Activated T-cell treated with anti-CD3 and anti-CD28 coated beads for 24 hours (primary cell): ENCODE data around the gene PHLDA1.
"Not testable (repeated sequence)": the region's sequence is repeated elsewhere in the genome, so short reads cannot be mapped to it uniquely, and the experiment has no call there.

Source experiments
- DNase-seq: peaks from one replicate; pipeline ENCODE4 v3.0.0-alpha.2; 2020; ENCODE audit warnings: low read depth

The PHLDA1 gene

DNA sequence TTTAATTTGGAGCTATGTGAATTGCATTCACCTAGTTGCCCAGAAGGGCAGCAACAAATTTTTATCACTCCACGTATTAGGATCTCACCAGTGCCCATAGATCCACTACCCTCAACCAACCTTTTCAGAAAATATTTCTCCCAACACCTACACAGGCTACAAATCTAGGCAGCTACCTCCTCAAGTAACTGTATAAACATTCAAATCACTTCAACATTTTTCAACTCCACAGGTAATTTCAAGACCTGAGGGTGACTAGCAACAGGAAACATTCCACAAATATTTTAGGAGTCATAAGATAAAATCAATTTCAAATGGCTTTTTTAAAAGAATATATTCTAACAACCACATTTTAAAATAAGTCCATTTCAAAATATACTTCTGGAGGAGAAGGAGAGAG, 12.9 kb downstream of the PHLDA1 start:
- DNase-seq, result no peak

DNA sequence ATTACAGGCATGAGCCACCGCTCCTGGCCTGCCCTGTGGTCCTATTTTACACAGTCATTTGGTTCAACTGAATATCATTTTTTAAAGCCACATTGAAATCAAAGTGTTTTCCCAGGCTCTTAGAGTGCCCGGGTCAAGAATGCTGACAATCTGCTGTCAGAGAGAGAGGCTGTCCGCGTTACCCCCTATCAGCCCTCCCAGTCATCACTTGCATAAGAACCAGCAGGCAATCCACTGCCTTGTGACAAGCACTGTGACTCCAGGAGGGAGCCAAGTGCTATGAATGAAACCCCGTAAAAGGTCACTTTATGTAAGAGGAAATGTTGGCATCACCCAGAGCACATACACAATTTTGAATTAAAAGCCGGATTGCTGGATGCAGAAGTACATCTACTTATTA, 13.5 kb downstream of the PHLDA1 start:
- DNase-seq, result no peak

DNA sequence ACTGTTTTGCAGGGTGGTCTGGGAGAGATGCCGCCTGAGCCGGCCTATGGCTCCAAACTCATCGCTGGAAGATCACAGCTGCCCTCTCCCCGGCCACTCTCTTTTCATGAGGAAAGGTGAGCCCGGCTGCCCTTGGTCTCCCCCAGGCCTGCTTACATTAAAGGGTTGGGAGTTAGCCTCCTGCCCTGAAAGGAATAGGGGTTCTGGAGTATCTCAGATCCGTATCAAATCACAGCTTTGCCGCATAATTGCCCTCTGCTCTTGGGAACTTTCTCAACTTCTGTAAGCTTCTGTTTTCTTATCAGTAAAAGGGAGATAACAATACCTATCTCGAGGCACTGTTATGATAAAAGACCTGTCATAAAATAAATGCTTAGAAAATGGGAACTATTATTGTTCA, 17.6 kb downstream of the PHLDA1 start:
- DNase-seq, result no peak

DNA sequence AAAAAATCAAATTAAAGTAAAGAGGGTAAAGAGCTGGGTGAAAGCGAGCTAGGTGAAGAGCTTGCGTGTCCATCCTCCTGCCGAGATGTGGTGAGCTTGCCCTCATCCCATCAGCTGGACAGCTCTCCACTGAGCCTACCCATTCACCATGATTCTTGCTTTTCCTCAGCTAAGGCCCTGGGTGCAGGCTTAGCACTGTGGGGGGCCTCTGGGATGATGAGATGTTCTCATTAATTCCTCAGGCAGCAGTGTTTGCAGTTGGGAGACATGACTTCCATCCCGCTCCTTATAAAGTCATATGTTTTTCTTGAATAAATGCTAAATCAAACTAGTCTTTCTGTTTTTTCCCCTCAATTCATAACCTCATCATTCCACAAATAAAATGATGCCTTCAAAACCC, 18.0 kb downstream of the PHLDA1 start:
- DNase-seq, result no peak

DNA sequence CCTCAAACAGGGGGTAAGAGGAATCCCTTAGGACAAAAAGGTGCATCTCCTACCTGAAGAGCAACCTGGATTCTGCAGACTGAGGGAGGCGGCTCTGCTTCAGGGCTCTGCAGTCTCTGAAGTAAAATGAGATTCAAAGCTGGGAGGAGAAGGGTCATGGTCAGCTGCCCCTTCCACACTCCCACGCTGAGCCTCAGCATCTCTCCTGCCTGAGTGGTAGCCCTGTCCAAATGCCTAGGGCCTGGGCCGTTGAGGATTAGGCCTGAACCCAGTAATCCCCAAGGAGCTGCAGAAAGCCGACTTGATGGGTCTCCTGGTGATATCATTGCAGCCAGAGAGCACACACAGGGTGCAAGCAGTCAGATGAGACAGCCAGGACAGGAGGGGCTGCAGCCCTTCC, 18.9 kb downstream of the PHLDA1 start:
- DNase-seq, result no peak

DNA sequence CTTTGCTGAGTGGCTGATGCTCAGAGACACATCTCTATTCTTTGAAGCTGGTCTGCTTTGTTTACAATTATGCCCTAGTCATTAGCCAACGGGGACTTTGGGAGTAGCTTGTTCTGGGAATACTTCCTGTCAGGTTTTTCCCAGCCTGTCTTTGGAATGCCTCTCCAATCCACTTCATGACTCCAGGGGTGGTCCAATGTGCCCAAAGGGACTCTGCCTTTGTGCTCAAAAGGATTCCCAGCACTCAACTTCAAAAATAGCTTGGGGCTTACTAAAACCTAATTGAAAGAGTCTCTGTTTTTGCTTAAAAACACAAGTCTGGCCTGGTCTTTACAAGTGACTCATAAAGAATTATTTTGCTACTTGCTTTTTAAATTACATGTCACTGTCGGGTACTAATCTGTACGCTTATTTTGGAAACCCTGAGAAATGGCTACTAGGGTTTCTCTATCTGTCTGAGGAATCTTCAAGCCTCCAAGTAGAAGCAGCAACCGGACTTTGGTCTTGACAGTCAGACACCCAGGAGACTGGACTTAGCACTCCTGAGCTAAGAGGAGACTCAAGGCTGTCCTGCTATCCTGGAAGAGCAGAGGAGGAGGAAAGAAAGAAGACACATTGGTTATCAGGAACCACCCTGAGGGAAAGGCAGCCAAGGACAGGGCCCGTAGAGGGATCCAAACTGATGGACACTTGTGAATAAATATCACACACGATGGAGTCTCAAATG, 20.7 kb downstream of the PHLDA1 start:
- no peak for DNase-seq

DNA sequence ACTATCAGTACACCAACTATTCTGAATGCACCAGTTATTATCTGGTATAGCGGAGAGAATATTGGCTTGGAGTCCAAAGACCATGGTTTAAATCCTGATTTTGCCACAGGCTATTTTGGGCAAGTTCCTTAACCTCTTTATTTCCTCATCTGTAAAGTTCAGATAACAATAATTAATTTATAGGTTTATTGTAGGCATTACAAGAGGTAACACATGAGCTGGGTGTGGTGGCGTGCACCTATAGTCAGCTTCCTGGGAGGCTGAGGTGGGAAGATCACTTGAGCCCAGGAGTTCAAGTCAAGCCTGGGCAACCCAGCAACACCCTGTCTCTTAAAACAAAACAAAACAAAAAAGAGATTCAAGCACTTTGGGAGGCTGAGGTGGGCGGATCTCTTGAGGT, 23.1 kb downstream of the PHLDA1 start:
- no peak for DNase-seq

DNA sequence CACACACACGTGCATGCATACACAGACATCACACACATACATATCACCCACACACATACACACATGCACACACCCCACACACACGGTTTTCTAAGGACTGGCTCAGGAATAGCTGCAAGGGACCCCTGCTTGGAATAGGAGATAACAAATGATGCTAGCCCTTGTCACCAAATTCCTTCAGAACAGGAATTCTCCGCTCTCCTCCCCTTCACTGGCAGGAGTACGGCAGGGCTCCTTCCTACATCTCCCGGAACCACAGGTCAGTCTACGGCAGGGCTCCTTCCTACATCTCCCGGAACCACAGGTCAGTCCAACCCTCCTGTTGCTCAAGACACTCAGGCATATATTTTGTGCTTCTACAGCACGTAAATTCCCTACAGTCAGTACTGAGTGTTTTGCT, 23.9 kb downstream of the PHLDA1 start:
- DNase-seq, result no peak

DNA sequence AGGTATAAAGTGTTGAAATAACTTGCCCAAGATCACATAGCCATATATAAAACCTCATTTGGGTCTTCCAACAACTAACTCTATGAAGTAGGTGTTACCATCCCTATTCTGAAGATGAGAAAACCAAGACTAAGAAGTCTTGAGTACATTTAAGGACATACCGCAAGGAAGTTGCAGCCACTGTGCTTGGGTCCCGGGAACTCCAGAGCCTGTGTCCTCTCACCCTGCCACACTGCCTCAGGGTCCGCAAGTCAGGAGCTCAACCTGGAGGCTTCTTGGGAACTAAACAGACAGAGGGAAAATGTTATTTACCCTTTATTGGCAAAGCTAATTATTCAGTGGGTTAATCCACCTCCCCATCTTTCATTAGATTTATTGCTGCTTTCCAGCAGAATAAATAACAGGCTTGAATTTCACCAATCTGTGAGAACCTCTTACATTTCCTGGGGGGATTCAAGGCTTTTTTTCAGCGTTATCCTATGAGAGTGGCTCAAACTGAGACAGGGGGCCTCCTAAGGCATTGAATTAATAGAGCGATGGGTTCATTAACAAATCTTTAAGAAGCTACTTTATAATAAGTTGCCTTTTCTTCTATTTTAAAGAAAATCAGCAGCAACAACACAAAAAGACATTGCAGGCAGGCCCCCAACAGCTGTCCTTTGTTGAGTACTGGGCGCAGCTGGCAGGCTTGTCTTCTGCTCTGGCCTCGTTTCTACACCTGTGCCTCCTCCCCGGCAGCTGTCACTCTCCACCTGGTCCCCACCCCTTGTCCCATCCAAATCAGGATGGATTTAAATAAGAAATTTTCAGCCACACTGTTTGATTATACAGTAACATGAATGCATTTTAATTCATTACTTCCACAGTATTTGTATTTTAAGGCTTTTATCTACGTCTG, 25.3 kb downstream of the PHLDA1 start:
- DNase-seq, result no peak

DNA sequence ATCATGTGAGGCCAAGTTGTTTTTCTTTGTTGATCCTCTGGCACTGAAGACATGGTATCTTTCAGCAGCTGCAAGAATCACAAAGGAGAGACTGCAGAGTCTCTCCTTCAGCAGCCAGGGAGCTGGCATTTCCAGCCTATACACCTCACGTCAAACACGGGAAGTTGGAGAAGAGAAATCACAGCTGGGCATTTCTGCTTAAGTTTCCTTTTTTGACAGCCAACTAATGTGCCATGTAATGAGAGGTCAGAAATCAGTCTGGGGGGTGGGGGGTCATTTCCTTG, 28.3 kb downstream of the PHLDA1 start:
- DNase-seq, result no peak

DNA sequence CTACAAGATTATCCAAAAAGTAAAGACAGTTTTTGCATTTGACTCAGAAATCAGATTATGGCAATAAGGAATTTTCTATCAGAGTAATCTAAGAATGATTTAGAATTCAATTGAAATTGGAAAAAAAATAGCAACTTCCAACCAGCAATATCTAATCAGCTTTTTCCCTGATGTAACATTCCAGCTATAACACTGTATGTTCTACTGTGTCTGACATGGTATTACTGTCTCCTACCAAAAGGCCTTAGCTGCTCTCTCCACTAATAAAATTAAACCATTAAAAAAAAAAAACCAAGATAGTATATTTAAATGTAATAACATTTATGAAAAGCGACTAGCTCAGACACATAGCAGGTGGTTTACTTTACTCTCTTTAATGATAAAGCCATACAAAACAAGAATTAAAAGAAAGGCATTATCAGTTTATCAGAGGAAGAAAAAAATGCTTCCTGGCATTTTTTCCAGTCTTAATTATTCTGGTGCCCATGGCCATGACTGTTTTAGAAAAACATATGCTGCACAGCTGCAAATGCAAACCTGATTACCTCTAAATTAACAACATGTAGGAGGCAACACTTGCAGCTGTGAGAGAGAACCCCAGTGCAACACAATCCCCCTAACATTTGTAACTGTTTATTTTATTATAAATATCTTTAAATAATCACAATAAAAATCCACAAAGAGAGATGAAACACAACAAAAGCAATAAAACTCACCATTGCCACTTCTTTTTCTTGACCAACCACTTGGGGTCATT, 28.8 kb downstream of the PHLDA1 start:
- no peak for DNase-seq

DNA sequence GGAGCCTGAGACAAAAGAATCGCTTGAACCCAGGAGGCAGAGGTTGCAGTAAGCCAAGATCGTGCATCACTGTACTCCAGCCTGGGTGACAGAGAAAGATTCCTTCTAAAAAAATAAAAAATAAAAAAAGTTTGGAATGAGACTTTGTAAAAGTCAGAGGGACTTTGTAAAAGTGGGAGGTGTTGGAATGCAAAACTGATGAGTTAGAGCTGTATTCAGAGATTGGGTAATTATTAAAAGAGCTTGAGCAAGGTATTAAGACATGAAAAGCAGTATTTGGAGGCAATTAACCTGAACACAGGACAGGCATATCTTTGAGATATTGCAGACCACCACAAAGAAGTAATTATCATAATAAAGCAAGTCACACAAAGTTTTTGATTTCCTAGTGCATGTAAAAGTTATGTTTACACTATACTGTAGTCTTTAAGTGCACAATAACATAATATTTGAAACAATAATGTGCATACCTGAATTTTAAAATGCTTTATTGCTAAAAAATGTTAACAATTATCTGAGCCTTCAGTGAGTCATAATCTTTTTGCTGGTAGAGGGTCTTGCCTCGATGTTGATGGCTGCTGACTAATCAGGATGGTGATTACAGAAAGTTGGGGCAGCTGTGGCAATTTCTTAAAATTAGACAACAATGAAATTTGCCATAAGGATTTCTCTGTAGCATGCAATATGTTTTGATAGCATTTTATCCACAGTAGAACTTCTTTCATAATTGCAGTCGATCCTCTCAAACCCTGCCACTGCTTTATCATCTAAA, 33.1 kb downstream of the PHLDA1 start:
- no peak for DNase-seq

DNA sequence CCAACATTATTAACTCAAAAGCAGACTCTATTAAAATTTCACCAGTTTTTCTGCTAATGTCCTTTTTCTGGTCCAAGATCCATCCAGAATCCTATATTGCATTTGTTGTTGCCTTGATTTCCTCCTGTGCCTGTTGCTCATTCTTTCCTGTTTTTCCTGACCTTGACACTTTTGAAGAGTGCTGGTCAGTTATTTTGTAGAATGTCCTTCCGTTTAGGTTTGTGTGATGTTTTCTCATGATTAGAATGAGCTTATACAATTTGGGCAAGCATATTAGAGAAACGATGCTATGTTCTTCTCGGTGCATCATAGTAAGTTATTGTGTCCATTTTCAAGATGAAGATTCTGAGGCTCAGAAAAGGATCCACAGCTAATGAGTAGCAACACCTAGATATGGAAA, 33.9 kb downstream of the PHLDA1 start:
- DNase-seq, result no peak

DNA sequence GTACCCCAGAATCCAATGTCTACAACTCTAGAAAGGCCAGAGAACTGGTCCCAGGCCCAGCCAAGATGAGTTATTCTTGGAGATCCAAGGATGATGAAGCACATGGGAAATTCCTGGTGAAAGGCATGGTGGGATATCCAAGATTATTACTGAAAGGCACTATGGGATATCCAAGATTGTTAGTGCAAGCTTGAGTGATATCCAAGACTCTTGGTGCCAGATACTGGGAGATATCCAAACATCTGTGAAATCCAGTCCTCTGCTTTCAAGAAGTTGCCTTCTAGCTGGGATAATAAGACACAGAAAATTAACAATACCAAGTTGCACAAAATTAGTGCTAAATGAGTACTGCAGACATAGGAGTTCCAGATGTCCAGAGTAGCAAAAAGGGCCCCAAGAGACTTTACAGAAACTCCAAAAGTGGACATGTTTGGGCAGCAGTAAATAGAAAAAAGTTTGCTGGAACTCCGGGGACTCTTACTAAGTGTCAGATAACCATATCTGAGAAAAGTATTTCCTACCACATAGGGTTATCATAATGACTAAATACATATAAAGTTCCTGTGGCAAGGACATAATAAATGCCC, 34.6 kb downstream of the PHLDA1 start:
- no peak for DNase-seq

DNA sequence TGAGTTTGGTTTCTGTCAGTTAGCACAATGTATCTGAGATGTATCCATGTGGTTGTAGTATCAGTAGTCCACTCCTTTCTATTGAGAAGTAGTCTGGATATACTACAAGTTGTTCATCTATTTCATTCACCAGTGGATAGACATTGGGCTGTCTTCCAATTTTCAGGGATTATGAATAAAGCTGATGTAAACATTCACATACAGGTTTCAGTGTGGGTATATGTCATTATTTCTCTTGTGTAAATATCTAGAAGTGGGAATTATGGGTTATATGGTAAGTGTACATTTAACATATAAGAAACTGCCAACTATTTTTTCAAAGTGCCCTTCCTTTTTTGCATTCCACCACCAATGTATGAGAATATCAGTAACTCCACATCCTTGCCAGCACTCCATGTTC, 35.9 kb downstream of the PHLDA1 start:
- no peak for DNase-seq

DNA sequence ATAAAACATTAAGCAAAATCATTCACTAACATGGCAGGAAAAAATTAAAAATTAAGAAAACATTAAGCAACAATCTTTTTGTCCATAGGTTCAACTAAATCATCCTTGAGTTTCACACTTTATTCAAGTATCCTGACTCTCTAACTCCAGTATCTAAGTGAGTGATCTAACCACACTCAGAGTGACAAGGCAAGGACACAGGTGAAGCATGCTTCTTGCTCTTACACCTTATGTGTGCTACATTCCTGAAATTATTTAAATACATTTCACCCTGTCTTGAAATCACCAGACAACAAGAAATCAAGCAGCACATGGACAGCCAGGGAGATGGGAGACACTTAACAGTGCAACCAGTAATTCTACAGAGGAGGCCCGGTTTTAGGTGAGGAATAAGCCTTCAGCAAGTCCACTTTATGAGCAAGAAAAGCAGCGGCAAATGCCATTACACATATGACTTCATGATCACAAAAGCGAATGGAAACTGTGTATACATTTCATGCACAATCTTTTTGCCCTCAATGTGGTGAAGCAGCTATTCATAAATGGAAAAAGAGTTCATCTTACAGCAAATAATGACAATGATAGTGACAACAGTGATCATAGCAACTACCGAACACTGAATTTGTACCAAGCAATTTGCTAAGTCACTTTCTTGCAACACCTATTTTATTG, 37.4 kb downstream of the PHLDA1 start:
- DNase-seq, result no peak

DNA sequence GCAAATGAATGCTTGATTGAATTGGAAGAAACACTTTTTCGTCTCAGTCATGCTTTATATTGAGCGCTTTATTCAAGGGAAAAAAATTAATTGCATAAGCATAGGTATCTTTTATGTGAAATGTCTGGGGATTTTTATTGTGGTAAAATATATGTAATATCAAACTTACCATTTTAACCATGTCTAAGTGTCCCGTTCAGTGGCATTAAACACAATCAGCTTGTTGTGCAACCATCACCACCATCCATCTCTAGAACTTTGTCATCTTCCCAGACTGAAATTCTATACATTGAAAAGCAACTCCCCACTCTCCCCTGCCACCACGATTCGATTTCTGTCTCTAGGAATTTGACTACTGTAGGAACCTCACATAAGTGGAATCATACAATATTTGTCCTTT, 39.8 kb downstream of the PHLDA1 start:
- DNase-seq, result no peak

DNA sequence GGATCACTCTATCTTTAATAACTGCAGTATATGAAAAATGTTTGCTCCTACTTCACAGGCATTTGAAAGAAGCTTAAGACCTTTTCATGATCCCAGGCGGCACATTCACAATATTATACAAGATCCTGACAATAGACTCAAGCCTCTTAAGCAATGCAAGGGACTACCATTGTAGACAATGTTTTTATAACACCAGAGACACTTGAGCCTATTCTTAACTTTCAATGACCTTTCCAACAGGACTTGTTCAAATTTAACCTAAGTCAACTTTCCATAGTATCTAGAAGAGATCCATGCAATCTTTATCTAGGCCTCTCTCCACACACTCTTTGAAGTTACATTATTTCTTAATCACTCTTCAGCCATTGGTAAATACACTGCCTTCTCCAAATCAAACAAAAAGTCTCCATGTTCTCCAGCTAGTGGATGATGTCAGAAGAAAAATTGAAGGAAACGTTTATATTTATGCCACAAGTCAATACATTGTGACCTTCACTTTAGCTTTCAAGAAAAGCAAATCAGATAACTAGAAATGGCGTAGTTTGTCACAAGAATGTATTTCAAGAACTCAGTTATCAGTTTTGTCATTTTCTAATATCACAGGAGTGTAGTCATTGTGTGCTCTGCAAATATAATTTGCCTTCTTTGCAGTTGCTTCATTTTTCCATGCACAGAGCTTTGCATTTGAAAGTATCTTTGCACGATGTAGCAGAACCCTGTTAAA, 41.2 kb downstream of the PHLDA1 start:
- no peak for DNase-seq

DNA sequence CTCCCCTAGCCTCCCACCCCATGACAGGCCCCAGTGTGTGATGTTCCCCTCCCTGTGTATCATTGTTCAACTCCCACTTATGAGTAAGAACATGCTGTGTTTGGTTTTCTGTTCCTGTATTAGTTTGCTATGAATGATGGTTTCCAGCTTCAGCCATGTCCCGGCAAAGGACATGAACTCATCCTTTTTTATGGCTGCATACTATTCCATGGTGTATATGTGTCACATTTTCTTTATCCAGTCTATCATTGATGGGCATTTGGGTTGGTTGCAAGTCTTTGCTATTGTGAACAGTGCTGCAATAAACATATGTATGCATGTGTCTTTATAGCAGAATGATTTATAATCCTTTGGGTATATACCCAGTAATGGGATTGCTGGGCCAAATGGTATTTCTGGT, 43.9 kb downstream of the PHLDA1 start:
- DNase-seq, result not testable (repeated sequence)

DNA sequence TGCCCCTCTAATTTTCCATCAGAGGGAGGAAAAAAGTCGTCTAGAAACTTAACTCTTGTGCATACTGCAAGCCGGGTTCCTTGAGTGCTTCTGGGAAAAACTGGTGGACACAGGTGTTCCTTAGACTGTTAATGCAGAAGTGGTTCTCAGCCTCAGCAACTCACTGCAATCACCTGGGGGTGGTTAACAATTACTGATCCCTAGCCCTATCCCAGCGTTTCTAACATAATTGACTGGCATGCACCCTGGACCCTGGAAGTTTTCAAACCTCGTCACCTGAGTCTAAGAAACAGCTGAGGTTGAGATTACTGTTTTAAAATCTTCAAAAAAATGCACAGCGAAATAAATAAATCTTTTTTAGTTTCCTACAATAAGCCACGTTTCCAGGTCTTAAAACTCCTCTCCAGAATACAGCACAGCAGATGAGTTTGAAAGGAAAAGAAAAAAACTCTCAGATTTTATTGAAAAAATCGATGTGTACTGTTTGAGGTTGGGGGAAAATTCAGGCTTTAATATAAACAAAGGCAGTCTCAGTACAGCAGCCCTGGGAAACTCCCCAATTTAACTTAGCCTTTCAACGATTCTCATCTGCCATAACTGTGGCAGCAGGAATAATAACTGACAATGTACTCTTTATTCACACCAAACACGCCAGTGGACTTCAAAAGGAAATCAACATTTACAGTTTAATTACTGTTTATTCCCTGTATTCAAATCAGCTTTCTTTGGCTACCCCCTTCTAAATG, 45.4 kb downstream of the PHLDA1 start:
- no peak for DNase-seq
